Right atrium auricular region (tissue), 2 donors: ENCODE measurements around the gene CAMK1D. TPM values are rescaled to one million over a fixed set of nuclear protein-coding genes. Genes with fewer than 3 reads are reported as not detected.

Experiments
- DNase-seq: peaks from one replicate; pipeline ENCODE4 v3.0.0-alpha.2; 2019; ENCODE audit warnings: low spot score
- H3K27ac ChIP-seq, 2 donors: fragments of 200-600 bp; sonication (generic); 1 replicate in 1 of 2; 2 replicates in 1 of 2; pipeline ENCODE4 v1.5.1; 2016 to 2019
- H3K27me3 ChIP-seq, 2 donors: fragments of 200-600 bp; sonication (generic); one replicate each; pipeline versions ENCODE4 v1.5.1 to v1.6.0; 2017 to 2019
- H3K36me3 ChIP-seq: fragments of 200-600 bp; sonication (generic); one replicate; pipeline ENCODE4 v1.5.1; 2016
- H3K4me1 ChIP-seq, 2 donors: fragments of 200-600 bp; sonication (generic); one replicate each; pipeline versions ENCODE4 v1.5.1 to v1.6.0; 2017 to 2019
- H3K4me3 ChIP-seq, 2 donors: fragments of 200-600 bp; sonication (generic); 1 replicate in 1 of 2; 2 replicates in 1 of 2; pipeline ENCODE4 v1.5.1; 2017 to 2019; ENCODE audit warnings: mild to moderate bottlenecking in 1 of 2, moderate library complexity in 1 of 2
- H3K9me3 ChIP-seq, 2 donors: fragments of 200-600 bp; sonication (generic); one replicate each; pipeline ENCODE4 v1.5.1; 2019
- total RNA-seq, 2 donors: library from RNA; depleted of rRNA; stranded (reverse); fragments of >200 nt; gene quantifications; one replicate each; pipeline ENCODE4 v1.1.0, GENCODE V29; 2016
- TF ChIP-seq, protein P1 (sequence below), 2 donors: fragments of 200-600 bp; sonication (generic); IDR thresholded peaks; one replicate each; pipeline ENCODE4 v1.5.1; 2019; ENCODE audit warnings: antibody characterized with exemption in 2 of 2

CAMK1D gene
- total RNA-seq, 2 donors from 2014 or later = 24.5 to 27.2 TPM

DNA sequence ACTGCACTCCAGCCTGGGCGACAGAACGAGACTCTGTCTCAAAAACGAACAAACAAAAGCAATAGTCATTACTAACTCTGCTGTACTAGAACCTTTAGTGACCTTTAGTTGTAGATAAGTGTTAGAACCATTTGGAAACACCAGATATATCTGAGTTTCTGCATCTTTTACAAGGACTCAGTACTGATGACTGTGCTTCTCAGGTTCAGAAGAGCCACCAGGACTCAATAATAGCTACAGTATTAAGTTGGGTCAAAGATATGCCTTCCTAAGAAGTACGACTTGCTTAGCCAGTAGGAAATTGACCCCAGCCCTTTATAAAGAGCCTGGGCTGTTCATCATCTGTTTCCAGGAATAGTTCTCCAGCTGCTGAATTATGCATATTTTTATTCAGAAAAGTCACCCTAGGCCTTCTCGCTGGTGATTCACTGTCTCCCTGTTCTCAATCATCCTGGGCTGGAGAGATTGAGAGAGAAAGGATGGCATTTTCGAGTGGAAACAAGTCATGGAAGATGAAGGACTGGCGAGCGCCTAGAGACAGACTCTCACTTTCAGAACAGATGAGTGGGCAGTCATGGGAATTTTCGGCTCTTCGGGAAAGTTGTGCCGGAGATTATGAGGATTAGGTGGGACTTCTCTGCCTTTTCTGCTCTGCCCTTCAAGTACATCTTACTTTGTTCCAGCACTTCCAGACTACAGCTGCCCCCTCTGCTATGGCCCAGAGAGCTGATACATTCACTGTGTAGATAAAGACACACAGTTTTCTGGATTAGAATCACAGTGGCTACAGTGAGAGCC is 336.1 kb downstream of the CAMK1D start:
- DNase-seq = no peak
- TF ChIP-seq, protein P1, sequence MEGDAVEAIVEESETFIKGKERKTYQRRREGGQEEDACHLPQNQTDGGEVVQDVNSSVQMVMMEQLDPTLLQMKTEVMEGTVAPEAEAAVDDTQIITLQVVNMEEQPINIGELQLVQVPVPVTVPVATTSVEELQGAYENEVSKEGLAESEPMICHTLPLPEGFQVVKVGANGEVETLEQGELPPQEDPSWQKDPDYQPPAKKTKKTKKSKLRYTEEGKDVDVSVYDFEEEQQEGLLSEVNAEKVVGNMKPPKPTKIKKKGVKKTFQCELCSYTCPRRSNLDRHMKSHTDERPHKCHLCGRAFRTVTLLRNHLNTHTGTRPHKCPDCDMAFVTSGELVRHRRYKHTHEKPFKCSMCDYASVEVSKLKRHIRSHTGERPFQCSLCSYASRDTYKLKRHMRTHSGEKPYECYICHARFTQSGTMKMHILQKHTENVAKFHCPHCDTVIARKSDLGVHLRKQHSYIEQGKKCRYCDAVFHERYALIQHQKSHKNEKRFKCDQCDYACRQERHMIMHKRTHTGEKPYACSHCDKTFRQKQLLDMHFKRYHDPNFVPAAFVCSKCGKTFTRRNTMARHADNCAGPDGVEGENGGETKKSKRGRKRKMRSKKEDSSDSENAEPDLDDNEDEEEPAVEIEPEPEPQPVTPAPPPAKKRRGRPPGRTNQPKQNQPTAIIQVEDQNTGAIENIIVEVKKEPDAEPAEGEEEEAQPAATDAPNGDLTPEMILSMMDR (IDR thresholded peaks at IDR 0.05) = no peak

DNA sequence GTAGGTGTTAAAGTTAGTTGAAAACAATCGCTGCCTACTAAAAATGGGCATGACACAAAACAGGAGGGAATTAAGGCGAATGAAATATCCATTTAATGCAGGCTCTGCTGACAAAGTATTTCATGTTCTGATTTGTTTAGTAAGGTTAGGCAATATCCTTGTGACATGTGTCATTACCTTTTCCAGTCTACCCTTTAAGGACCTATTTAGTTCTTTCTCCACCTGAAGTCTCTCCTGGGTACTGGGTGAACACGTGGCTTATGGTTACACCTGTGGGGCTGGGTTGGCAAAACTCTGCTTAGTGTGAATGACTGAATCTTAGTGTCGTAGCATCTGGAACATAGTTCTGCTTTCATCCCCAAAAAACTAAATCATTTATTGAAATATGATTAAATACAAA is 338.6 kb downstream of the CAMK1D start:
- no peak for DNase-seq
- no peak overlapping the region for H3K4me3 ChIP-seq
- TF ChIP-seq, protein P1 (IDR thresholded peaks at IDR 0.05) = no peak

More for the DNA sequence above, 336.1 kb downstream of the CAMK1D start:
- H3K27me3 ChIP-seq = no peaks in the 10 kb centered on the region
- no peaks in the 10 kb centered on the region for H3K9me3 ChIP-seq
- no peaks in the 10 kb centered on the region for H3K36me3 ChIP-seq
- H3K4me1 ChIP-seq = peaks cover 0 to 7% of the 10 kb centered on the region in 2 donors
- no peak overlapping the region for H3K4me3 ChIP-seq
- H3K27ac ChIP-seq = no peak overlapping the region

DNA sequence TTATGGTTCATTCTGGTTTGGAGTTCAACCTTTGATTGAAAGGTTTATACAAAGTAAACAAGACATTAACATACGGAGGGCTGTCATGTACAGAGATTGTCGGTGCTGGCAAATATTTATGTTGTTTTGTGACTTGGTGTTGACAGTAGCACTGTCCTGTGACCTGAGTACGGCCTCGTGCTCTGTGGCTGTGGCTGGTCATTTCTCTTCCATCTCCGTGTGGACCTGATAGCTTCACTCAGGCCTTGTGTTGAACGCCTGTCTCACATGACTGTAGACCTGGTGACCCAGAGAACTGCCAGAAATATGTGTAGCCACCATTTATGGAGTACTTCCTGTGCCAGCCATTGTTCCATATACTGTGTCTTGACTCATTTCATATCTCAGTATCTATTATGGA is 340.5 kb downstream of the CAMK1D start:
- DNase-seq = no peak
- Histone ChIP-seq H3K36me3 (no peaks in the 10 kb centered on the region), H3K27ac (no peak overlapping the region)

More for the DNA sequence above, 338.6 kb downstream of the CAMK1D start:
- Histone ChIP-seq H3K27ac (no peak overlapping the region), H3K27me3 (no peaks in the 10 kb centered on the region), H3K36me3 (no peaks in the 10 kb centered on the region), H3K4me1 (peaks cover 0 to 7% of the 10 kb centered on the region in 2 donors), H3K9me3 (no peaks in the 10 kb centered on the region)

DNA sequence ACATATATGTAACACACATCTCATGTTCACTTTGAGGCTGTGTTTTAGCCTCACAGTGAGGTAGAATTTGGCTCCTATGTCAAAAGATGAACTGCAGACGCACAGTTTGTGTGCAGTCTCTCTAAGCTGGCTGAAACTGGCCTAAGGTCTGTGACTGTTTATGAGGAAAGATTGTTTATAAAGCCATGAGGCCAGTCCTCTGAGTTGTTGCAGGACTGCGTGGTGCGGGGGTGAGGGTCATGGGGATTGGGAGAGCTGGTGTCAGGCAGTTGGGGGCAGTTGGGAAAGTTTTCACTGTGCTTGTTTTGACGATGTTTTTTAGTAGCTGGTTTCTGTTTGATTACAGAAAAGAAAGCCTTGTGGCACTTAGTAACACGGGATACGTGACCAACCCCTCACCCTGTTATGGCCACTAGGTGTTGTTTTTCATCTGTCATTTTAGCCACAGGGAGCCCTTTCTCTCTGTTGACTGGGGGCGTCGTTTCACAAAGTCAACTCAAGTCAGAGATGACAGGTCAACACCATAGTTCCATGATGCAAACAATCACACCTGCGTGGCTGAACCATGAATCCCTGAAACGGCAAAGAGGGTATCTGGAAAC is 341.3 kb downstream of the CAMK1D start:
- H3K4me3 ChIP-seq = no peak overlapping the region
- no peaks in the 10 kb centered on the region for H3K36me3 ChIP-seq
- TF ChIP-seq, protein P1 (IDR thresholded peaks at IDR 0.05) = no peak
- no peak for DNase-seq
- H3K9me3 ChIP-seq = no peaks in the 10 kb centered on the region
- H3K27me3 ChIP-seq = no peaks in the 10 kb centered on the region
- no peak overlapping the region for H3K27ac ChIP-seq
- peaks cover 0 to 7% of the 10 kb centered on the region in 2 donors for H3K4me1 ChIP-seq

More for the DNA sequence above, 340.5 kb downstream of the CAMK1D start:
- Histone ChIP-seq H3K4me1 (peaks cover 0 to 7% of the 10 kb centered on the region in 2 donors), H3K9me3 (no peaks in the 10 kb centered on the region), H3K4me3 (no peak overlapping the region), H3K27me3 (no peaks in the 10 kb centered on the region)
- TF ChIP-seq, protein P1 (IDR thresholded peaks at IDR 0.05) = no peak

DNA sequence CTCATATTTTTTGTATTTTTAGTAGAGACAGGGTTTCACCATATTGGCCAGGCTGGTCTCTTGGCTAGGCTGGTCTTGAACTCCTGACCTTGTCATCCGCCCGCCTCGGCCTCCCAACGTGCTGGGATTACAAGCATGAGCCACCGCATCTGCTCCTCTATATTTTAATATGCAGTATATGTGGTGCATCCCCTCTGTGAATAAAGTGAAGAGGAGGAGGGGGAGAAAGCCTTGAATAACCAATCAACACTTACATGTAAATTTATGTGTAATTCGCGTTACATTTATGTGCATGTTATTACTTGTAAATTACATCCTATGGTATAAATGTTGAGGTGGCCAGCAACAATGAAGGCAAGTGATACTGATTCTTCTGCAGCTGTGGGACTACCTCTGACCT is 342.2 kb downstream of the CAMK1D start:
- Histone ChIP-seq H3K27ac (no peak overlapping the region), H3K36me3 (no peaks in the 10 kb centered on the region), H3K4me3 (no peak overlapping the region), H3K4me1 (peaks cover 0 to 7% of the 10 kb centered on the region in 2 donors), H3K9me3 (no peaks in the 10 kb centered on the region), H3K27me3 (no peaks in the 10 kb centered on the region)
- TF ChIP-seq, protein P1 (IDR thresholded peaks at IDR 0.05) = no peak
- DNase-seq = no peak
